NCI-H748 (cell line): ENCODE measurements around the gene BLVRA.
"Not testable (repeated sequence)": the region's sequence is repeated elsewhere in the genome, so short reads cannot be mapped to it uniquely, and the experiment has no call there.

ENCODE experiments used
- DNase-seq: peaks from one replicate; lab custom pipeline; 2025; ENCODE audit not compliant: unreplicated experiment; lab: John Stamatoyannopoulos, UW

Gene BLVRA

GRCh38 chr7:43768887-43769272, 10.4 kb downstream of the BLVRA start:
- DNase-seq, result no peak

- no peak for DNase-seq
These were observed 10.8 kb downstream of the BLVRA start for GRCh38 chr7:43769281-43769680.

GRCh38 chr7:43769791-43770465, 11.4 kb downstream of the BLVRA start:
- DNase-seq, result no peak

GRCh38 chr7:43771128-43771527, 12.6 kb downstream of the BLVRA start:
- DNase-seq, result no peak

- no peak for DNase-seq
These were observed 13.1 kb downstream of the BLVRA start for GRCh38 chr7:43771573-43771972.

GRCh38 chr7:43773268-43773667, 14.8 kb downstream of the BLVRA start:
- DNase-seq, result not testable (repeated sequence)

GRCh38 chr7:43775255-43775654, 16.8 kb downstream of the BLVRA start:
- DNase-seq, result not testable (repeated sequence)

GRCh38 chr7:43778293-43779044, 20.0 kb downstream of the BLVRA start:
- not testable (repeated sequence) for DNase-seq

GRCh38 chr7:43779045-43779812, 20.7 kb downstream of the BLVRA start:
- no peak for DNase-seq

- DNase-seq, result no peak
These were observed 23.5 kb downstream of the BLVRA start for GRCh38 chr7:43781726-43782607.

GRCh38 chr7:43782768-43783555, 24.5 kb downstream of the BLVRA start:
- DNase-seq, result no peak

GRCh38 chr7:43784030-43784584, 25.6 kb downstream of the BLVRA start:
- no peak for DNase-seq

GRCh38 chr7:43784585-43785087, 26.2 kb downstream of the BLVRA start:
- DNase-seq, result not testable (repeated sequence)

GRCh38 chr7:43785420-43785819, 26.9 kb downstream of the BLVRA start:
- no peak for DNase-seq

GRCh38 chr7:43787771-43788170, 29.3 kb downstream of the BLVRA start:
- DNase-seq, result no peak

- no peak for DNase-seq
These were observed 31.5 kb downstream of the BLVRA start for GRCh38 chr7:43790006-43790405.

- no peak for DNase-seq
These were observed 32.4 kb downstream of the BLVRA start for GRCh38 chr7:43790834-43791233.

- no peak for DNase-seq
These were observed 33.2 kb downstream of the BLVRA start for GRCh38 chr7:43791665-43792064.

- DNase-seq, result no peak
These were observed 34.1 kb downstream of the BLVRA start for GRCh38 chr7:43792471-43793150.
